ENCODE results near the gene TTF1.

DNA sequence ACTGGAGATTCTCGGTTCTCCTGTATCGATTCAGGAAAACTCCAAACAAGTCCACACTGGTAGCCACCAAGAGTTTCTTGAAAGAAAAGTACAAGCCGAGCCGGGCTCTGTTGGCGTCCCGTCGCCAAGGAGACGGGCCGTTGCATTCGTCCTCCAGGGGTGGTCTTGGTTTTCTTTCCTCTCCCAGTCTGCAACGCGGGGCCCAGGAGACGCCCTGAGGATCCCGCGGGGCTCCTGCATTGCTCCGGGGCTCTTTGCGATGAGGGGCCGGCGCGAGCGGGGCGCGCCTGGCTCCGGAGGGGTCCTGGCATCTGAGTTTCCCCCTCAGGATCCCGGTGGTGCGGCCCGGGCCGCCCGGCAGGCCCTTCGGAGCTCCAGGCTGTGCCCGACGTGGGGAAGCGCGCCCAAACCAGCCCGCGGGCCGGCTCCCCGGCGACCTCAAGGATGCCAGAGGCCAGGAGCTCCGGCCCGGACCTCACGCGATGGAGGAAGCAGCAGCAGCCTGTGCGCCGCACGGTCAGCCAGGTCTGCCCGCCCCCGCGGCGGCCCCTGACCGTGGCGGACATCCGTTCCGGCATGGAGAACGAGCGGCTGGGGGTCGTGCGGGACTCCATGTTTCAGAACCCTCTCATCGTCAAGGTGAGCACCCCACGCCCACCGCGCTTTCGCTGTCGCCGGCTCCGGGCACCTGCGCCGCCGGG is 3.3 kb upstream of the TTF1 start, which contains the start of gene CFAP77:
- TF ChIP-seq, protein P1, sequence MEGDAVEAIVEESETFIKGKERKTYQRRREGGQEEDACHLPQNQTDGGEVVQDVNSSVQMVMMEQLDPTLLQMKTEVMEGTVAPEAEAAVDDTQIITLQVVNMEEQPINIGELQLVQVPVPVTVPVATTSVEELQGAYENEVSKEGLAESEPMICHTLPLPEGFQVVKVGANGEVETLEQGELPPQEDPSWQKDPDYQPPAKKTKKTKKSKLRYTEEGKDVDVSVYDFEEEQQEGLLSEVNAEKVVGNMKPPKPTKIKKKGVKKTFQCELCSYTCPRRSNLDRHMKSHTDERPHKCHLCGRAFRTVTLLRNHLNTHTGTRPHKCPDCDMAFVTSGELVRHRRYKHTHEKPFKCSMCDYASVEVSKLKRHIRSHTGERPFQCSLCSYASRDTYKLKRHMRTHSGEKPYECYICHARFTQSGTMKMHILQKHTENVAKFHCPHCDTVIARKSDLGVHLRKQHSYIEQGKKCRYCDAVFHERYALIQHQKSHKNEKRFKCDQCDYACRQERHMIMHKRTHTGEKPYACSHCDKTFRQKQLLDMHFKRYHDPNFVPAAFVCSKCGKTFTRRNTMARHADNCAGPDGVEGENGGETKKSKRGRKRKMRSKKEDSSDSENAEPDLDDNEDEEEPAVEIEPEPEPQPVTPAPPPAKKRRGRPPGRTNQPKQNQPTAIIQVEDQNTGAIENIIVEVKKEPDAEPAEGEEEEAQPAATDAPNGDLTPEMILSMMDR (IDR thresholded peaks at IDR 0.05 in 8 of 11, conservative IDR thresholded peaks at IDR 0.05 in 3 of 11) = no peak
- peak in 2 of 3 donors; percentile 11 to 29 for TF ChIP-seq POLR2AphosphoS5 (IDR thresholded peaks at IDR 0.05)

Measured in spleen (tissue), 7 donors.